Smooth muscle cell (in vitro differentiated cells): Measurements from ENCODE around the gene APBB2. TPM values are rescaled to one million over a fixed set of nuclear protein-coding genes. Genes with fewer than 3 reads are reported as not detected.

Experiments used
- DNase-seq: peaks from one replicate; lab custom pipeline; 2025; ENCODE audit not compliant: unreplicated experiment; lab: John Stamatoyannopoulos, UW
- H2AFZ ChIP-seq: fragments of 200-600 bp; sonication (generic); 2 replicates; pipeline ENCODE4 v1.6.0; 2016; ENCODE audit warnings: antibody characterized with exemption, low read depth, mild to moderate bottlenecking
- H3F3A ChIP-seq: fragments of 200-600 bp; sonication (generic); 2 replicates; pipeline ENCODE4 v1.6.0; 2017; ENCODE audit warnings: antibody characterized with exemption, low read depth
- H3K27ac ChIP-seq: fragments of 200-600 bp; sonication (generic); 2 replicates; pipeline ENCODE4 v1.5.1; 2016; ENCODE audit warnings: low read depth, mild to moderate bottlenecking
- H3K27me3 ChIP-seq: fragments of 200-600 bp; sonication (generic); 2 replicates; pipeline ENCODE4 v1.6.1; 2016; ENCODE audit warnings: low read depth, mild to moderate bottlenecking
- H3K36me3 ChIP-seq: fragments of 200-600 bp; sonication (generic); 2 replicates; pipeline ENCODE4 v1.5.1; 2016; ENCODE audit warnings: low read depth
- H3K4me1 ChIP-seq: fragments of 200-600 bp; sonication (generic); 2 replicates; pipeline ENCODE4 v1.5.1; 2016; ENCODE audit warnings: low read depth
- H3K4me2 ChIP-seq: fragments of 200-600 bp; sonication (generic); 2 replicates; pipeline ENCODE4 v1.6.0; 2016; ENCODE audit warnings: mild to moderate bottlenecking
- H3K4me3 ChIP-seq: fragments of 200-600 bp; sonication (generic); 2 replicates; pipeline ENCODE4 v1.5.1; 2016; ENCODE audit warnings: mild to moderate bottlenecking
- H3K79me2 ChIP-seq: fragments of 200-600 bp; sonication (generic); 2 replicates; pipeline ENCODE4 v1.6.0; 2016; ENCODE audit warnings: low read depth, mild to moderate bottlenecking
- H3K9ac ChIP-seq: fragments of 200-600 bp; sonication (generic); 2 replicates; pipeline ENCODE4 v1.6.0; 2016; ENCODE audit warnings: low read depth
- H3K9me3 ChIP-seq: fragments of 200-600 bp; sonication (generic); replicated peaks from 2 replicates; pipeline ENCODE4 v1.5.1; 2016; ENCODE audit warnings: low read depth
- H4K20me1 ChIP-seq: fragments of 200-600 bp; sonication (generic); 2 replicates; pipeline ENCODE4 v1.6.0; 2016; ENCODE audit warnings: low read depth
- WGBS: methylation state at CpG from one replicate; pipeline ENCODE4 v1.1.7; 2016; ENCODE audit warnings: low lambda C conversion rate; 5-methylcytosine and 5-hydroxymethylcytosine counted together
- polyA plus RNA-seq: library from polyadenylated mRNA; unstranded; fragments of >200 nt; fragmentation: Nextera tagmentation; extraction: Ambion mirVana; gene quantifications from 2 replicates; pipeline ENCODE4 v1.2.1, GENCODE V29; 2016
- total RNA-seq: library from RNA; depleted of rRNA; stranded (reverse); fragments of >200 nt; gene quantifications from 2 replicates; pipeline ENCODE4 v1.2.3, GENCODE V29; 2014
- TF ChIP-seq, protein P1 (sequence below): fragments of 200-600 bp; sonication (generic); IDR thresholded peaks from 2 replicates; pipeline ENCODE4 v1.5.1; 2017; ENCODE audit warnings: borderline replicate concordance, mild to moderate bottlenecking, antibody characterized with exemption; ENCODE audit not compliant: insufficient read depth, poor library complexity, severe bottlenecking

APBB2 gene
- total and polyA plus RNA-seq, 2 experiments from 2014 or later = 22.1 to 60.9 TPM

DNA sequence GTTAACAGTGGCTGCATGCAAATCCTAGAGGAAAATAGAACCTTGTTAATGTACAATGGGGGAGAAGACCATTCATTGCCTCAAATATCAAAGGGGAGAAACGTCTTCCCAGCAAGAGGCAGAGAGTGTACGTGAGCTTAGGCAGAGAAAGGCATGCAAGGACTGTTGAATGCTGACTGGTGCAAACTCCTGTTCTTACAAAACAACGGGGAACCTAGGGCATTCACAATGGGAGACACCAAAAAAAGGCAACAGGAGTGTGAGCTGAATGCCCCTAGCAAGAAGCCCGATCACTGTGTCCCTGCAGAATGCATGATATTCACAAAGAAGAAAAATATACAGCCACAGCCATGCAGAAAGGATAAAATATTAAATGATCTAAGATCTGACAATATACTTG, 279.7 kb downstream of the APBB2 start:
- H3K27ac ChIP-seq = no peak overlapping the region
- no peak for DNase-seq
- H3K36me3 ChIP-seq = peaks cover 4% of the 10 kb centered on the region
- H3K27me3 ChIP-seq = no peaks in the 10 kb centered on the region
- no peak overlapping the region for H2AFZ ChIP-seq
- H3K4me3 ChIP-seq = no peak overlapping the region
- H4K20me1 ChIP-seq = no peaks in the 10 kb centered on the region
- H3K4me1 ChIP-seq = peaks cover 8% of the 10 kb centered on the region
- no peak overlapping the region for H3K4me2 ChIP-seq
- H3K9me3 ChIP-seq = no peaks in the 10 kb centered on the region
- no peaks in the 10 kb centered on the region for H3K79me2 ChIP-seq
- no peak overlapping the region for H3K9ac ChIP-seq
- H3F3A ChIP-seq = no peaks in the 10 kb centered on the region
- TF ChIP-seq, protein P1, sequence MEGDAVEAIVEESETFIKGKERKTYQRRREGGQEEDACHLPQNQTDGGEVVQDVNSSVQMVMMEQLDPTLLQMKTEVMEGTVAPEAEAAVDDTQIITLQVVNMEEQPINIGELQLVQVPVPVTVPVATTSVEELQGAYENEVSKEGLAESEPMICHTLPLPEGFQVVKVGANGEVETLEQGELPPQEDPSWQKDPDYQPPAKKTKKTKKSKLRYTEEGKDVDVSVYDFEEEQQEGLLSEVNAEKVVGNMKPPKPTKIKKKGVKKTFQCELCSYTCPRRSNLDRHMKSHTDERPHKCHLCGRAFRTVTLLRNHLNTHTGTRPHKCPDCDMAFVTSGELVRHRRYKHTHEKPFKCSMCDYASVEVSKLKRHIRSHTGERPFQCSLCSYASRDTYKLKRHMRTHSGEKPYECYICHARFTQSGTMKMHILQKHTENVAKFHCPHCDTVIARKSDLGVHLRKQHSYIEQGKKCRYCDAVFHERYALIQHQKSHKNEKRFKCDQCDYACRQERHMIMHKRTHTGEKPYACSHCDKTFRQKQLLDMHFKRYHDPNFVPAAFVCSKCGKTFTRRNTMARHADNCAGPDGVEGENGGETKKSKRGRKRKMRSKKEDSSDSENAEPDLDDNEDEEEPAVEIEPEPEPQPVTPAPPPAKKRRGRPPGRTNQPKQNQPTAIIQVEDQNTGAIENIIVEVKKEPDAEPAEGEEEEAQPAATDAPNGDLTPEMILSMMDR = no peak
- 79% methylated on average over 4 of the region's 4 CpGs for WGBS

DNA sequence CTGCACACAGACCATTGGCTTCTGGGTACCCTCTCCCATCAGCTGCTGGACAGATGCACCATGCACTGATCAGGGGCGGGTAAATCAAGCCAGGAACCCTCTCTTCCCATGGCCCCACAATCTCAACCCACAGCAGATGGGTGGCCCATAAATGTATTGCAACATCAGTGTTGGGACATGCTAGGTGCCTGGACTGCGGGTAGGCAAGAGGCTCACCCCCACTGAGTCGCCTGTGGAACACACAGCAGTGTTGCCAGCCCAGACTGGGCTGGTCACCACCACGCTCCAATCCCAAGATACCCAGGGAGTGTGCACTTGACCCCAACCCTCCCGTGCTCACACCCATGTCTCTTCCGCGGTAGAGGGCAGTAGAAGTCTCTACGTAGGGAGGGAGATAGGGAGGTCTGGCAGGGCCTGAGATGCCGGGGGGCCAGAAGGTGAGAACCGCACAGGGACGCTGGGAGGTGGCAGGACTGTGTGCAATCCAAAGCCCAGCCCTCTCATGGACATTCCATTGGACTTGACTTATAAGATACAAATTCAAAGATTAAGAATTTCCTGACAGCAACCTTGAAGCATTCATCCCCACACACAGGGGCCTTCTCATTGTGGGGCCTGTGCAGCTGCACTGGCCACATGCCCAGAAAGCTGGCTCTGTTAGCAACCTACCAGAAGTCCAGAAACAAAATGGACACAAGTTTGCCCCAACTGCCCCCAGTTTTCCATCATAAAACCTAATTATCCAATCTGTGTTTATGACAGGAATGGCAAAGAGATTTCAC, 280.9 kb downstream of the APBB2 start:
- no peak for DNase-seq
- WGBS = 99% methylated on average over 11 of the region's 11 CpGs
- H2AFZ ChIP-seq = no peak overlapping the region

DNA sequence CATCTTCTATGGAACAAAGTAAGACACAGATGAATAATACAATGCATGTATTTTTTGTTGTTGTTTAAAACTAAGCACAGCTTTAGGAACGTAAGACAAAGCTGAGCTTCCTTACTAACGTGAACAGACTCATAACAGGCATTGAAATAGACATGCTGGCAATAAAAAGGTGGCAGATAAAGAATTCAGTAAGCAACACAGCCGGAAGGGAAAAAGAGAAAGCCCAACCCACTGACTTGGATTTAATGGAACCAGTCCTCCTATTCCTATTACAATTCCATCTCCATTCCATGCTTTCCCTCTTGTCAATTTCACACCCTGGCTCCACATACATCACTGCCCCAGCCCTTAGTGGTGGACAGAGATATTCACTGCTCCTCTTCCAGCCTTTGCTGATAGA, 282.5 kb downstream of the APBB2 start:
- no peak overlapping the region for H3K4me3 ChIP-seq
- WGBS = 64% methylated on average over 3 of the region's 3 CpGs

More for the DNA sequence above, 280.9 kb downstream of the APBB2 start:
- no peaks in the 10 kb centered on the region for H3K27me3 ChIP-seq
- H3K4me3 ChIP-seq = no peak overlapping the region
- TF ChIP-seq, protein P1 = no peak
- H3K4me2 ChIP-seq = no peak overlapping the region
- H3K27ac ChIP-seq = no peak overlapping the region
- H3K36me3 ChIP-seq = peaks cover 4% of the 10 kb centered on the region
- no peaks in the 10 kb centered on the region for H4K20me1 ChIP-seq
- H3K4me1 ChIP-seq = peaks cover 8% of the 10 kb centered on the region
- H3K79me2 ChIP-seq = no peaks in the 10 kb centered on the region
- H3F3A ChIP-seq = no peaks in the 10 kb centered on the region
- no peaks in the 10 kb centered on the region for H3K9me3 ChIP-seq
- no peak overlapping the region for H3K9ac ChIP-seq

More for the DNA sequence above, 282.5 kb downstream of the APBB2 start:
- no peak overlapping the region for H3K9ac ChIP-seq
- no peaks in the 10 kb centered on the region for H3K27me3 ChIP-seq
- H3K9me3 ChIP-seq = no peaks in the 10 kb centered on the region
- no peaks in the 10 kb centered on the region for H3K36me3 ChIP-seq
- H2AFZ ChIP-seq = no peak overlapping the region
- H3K4me2 ChIP-seq = no peak overlapping the region
- H3F3A ChIP-seq = no peaks in the 10 kb centered on the region
- no peak for DNase-seq
- no peaks in the 10 kb centered on the region for H4K20me1 ChIP-seq
- TF ChIP-seq, protein P1 = no peak
- H3K27ac ChIP-seq = no peak overlapping the region
- H3K4me1 ChIP-seq = peaks cover 8% of the 10 kb centered on the region
- H3K79me2 ChIP-seq = no peaks in the 10 kb centered on the region
